Glutamatergic neuron (in vitro differentiated cells): ENCODE data around the gene RASGEF1C. TPM values are rescaled to one million over a fixed set of nuclear protein-coding genes. Genes with fewer than 3 reads are reported as not detected.

Experiments used
- DNase-seq: peaks from one replicate; pipeline ENCODE4 v3.0.0; 2022
- H3K27ac Mint-ChIP-seq: one replicate; pipeline ENCODE4 v1.8.0; 2020; ENCODE audit warnings: mild to moderate bottlenecking, mixed read lengths, inconsistent platforms; ENCODE audit not compliant: unreplicated experiment
- H3K27me3 Mint-ChIP-seq: one replicate; pipeline ENCODE4 v1.8.0; 2020; ENCODE audit warnings: mild to moderate bottlenecking, moderate library complexity, mixed read lengths, inconsistent platforms; ENCODE audit not compliant: unreplicated experiment
- H3K36me3 Mint-ChIP-seq: one replicate; pipeline ENCODE4 v1.8.0; 2020; ENCODE audit warnings: mild to moderate bottlenecking, mixed read lengths, inconsistent platforms; ENCODE audit not compliant: unreplicated experiment
- H3K4me1 Mint-ChIP-seq: one replicate; pipeline ENCODE4 v1.8.0; 2020; ENCODE audit warnings: mild to moderate bottlenecking, low read depth, mixed read lengths, inconsistent platforms; ENCODE audit not compliant: unreplicated experiment
- H3K4me3 Mint-ChIP-seq: one replicate; pipeline ENCODE4 v1.8.0; 2020; ENCODE audit warnings: mild to moderate bottlenecking, mixed read lengths, inconsistent platforms; ENCODE audit not compliant: unreplicated experiment
- H3K9me3 Mint-ChIP-seq: one replicate; pipeline ENCODE4 v1.8.0; 2020; ENCODE audit warnings: mild to moderate bottlenecking, moderate library complexity, mixed read lengths, inconsistent platforms; ENCODE audit not compliant: unreplicated experiment
- total RNA-seq: library from RNA; stranded (reverse); fragmentation: NEBNext Ultra II Directional; extraction: Animal tissue kit (Norgen Biotek cat#: 25700); gene quantifications from one replicate; pipeline ENCODE4 v1.2.1, GENCODE V29; 2021; ENCODE audit not compliant: unreplicated experiment
- TF ChIP-seq, protein P1 (sequence below): fragments of 200-600 bp; sonication (generic); IDR thresholded peaks from one replicate; pipeline ENCODE4 v1.5.0; 2021; ENCODE audit not compliant: partially characterized antibody, unreplicated experiment

RASGEF1C gene
- total RNA-seq, 1 donor from 2014 or later, result 21.1 TPM

DNA sequence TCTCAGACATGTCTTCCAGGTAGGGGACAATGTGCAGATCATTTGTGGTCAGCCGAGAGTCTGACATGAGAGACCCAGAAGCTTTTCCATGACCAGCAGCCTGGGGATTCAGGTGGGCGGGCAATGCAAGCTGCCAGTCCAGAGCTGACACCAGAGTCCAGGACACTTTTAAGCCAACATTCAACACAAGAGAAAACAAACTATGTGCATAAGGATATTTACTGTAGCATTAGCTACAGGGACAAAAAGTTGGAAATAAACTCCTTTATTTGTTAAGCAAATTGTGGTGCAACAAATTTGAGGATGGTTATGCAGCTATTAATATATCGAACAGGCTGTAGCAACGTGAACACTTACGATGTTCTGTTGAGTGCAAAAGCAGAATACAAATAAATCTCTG is 127.5 kb downstream of the RASGEF1C start:
- DNase-seq, result no peak
- Mint-ChIP-seq H3K9me3 (peaks cover 12% of the 10 kb centered on the region), H3K36me3 (peaks cover 6% of the 10 kb centered on the region), H3K27me3 (peaks cover 3% of the 10 kb centered on the region), H3K4me3 (no peak overlapping the region), H3K27ac (no peak overlapping the region), H3K4me1 (peaks cover 5% of the 10 kb centered on the region)
- TF ChIP-seq, protein P1, sequence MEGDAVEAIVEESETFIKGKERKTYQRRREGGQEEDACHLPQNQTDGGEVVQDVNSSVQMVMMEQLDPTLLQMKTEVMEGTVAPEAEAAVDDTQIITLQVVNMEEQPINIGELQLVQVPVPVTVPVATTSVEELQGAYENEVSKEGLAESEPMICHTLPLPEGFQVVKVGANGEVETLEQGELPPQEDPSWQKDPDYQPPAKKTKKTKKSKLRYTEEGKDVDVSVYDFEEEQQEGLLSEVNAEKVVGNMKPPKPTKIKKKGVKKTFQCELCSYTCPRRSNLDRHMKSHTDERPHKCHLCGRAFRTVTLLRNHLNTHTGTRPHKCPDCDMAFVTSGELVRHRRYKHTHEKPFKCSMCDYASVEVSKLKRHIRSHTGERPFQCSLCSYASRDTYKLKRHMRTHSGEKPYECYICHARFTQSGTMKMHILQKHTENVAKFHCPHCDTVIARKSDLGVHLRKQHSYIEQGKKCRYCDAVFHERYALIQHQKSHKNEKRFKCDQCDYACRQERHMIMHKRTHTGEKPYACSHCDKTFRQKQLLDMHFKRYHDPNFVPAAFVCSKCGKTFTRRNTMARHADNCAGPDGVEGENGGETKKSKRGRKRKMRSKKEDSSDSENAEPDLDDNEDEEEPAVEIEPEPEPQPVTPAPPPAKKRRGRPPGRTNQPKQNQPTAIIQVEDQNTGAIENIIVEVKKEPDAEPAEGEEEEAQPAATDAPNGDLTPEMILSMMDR, result no peak

DNA sequence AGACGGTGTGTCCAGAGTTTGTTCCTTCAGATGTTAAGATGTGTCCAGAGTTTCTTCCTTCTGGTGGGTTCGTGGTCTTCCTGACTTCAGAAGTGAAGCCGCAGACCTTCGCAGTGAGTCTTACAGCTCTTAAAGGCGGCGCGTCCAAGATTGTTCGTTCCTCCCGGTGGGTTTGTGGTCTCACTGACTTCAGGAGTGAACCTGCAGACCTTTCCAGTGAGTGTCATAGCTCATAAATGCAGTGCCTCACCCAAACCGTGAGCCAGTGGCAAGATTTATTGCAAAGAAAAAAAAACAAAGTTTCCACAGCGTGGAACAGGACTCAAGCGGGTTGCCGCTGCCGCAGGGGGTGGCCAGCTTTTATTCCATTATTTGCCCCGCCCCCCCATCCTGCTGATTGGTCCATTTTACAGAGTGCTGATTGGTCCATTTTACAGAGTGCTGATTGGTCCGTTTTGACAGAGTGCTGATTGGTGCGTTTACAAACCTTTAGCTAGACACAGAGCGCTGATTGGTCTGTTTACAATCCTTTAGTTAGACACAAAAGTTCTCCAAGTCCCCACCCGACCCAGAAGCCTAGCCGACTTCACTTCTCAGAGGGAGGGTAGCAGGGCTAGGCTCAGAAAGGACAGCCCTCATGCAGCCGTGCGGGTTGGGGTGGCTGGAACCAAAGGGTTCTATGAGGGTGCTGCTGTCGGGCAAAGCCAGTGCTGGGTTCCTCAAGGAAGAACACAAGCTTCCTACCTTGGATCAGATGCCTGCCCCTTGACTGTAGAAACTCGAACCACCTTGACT is 128.3 kb downstream of the RASGEF1C start:
- H3K27ac Mint-ChIP-seq, result no peak overlapping the region
- TF ChIP-seq, protein P1, result no peak
- peaks cover 6% of the 10 kb centered on the region for H3K36me3 Mint-ChIP-seq
- H3K27me3 Mint-ChIP-seq, result peaks cover 3% of the 10 kb centered on the region
- peaks cover 12% of the 10 kb centered on the region for H3K9me3 Mint-ChIP-seq
- no peak overlapping the region for H3K4me3 Mint-ChIP-seq
- peaks cover 2% of the 10 kb centered on the region for H3K4me1 Mint-ChIP-seq
- no peak for DNase-seq

DNA sequence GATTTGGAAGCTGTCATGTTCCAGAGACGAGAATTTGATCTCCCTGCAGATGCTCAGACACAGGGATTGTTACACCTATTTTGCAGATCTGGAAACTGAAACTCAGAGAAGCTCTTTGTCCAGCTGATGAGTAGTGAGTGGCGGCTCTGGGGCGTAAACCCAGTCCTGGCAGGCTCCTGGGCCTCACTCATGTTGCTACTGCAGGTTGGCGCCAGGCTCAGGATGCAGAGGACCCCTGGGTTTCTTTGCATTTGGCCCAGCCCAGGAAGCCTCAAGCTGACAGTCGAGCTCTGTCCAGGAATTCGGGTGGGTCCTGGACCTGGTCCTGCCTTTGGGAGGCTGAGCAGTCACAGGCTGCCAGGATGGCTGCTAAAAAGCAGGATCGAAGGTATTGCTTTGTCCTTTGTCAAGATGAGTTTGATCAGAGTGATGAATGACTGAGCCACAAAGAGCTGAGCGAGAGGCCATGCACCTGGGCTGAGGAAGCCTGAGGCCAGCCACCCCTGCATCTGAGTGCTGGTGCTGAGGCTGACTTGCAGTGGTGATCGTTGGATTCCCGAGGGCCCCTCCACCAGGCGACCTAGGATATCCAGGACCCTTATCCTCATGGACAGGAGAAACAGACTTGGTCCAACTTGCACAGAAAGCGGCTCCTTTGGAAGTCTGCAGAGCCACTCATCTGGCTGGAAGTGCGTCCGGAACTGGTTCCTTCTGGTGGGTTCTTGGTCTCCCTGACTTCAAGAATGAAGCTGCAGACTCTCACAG is 129.1 kb downstream of the RASGEF1C start:
- Mint-ChIP-seq H3K4me3 (no peak overlapping the region), H3K27ac (no peak overlapping the region), H3K27me3 (peaks cover 3% of the 10 kb centered on the region), H3K4me1 (no peaks in the 10 kb centered on the region), H3K9me3 (peaks cover 14% of the 10 kb centered on the region), H3K36me3 (peaks cover 6% of the 10 kb centered on the region)
- TF ChIP-seq, protein P1, result no peak
- no peak for DNase-seq

DNA sequence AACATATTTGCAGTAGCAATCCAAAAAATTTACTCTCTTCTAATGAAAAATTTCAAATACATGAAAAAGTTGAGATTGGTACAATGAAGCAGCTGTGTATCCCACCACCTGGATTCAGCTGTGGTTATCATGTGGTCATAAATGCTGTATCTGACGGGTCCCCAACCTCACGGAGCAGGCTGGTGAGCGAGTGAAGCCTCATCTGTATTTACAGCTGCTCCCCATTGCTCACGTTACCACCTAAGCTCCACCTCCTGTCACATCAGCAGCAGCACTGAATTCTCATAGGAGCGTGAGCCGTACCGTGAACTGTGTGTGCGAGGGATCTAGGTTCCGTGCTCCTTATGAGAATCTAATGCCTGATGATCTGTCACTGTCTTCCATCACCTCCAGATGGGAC is 130.7 kb downstream of the RASGEF1C start:
- TF ChIP-seq, protein P1, result no peak
- H3K36me3 Mint-ChIP-seq, result peaks cover 9% of the 10 kb centered on the region
- peaks cover 3% of the 10 kb centered on the region for H3K27me3 Mint-ChIP-seq
- no peak overlapping the region for H3K27ac Mint-ChIP-seq
- DNase-seq, result no peak
- H3K4me3 Mint-ChIP-seq, result no peak overlapping the region
- no peaks in the 10 kb centered on the region for H3K4me1 Mint-ChIP-seq
- H3K9me3 Mint-ChIP-seq, result peaks cover 20% of the 10 kb centered on the region
